GM12891 (cell line): ENCODE measurements around the gene VWA3B.

Experiments used
- POLR2A ChIP-seq: IDR thresholded peaks from 2 replicates; pipeline ENCODE4 v1.6.1; 2011; ENCODE audit warnings: low read depth, low read length, control low read depth
- POLR2AphosphoS5 ChIP-seq: IDR thresholded peaks from 2 replicates; pipeline ENCODE4 v1.6.1; 2011; ENCODE audit warnings: low read depth, low read length, control low read depth

GRCh38 chr2:98245491-98245890 is 158.5 kb downstream of the VWA3B start:
- TF ChIP-seq POLR2AphosphoS5 (no peak), POLR2A (no peak)
